Astrocyte (in vitro differentiated cells and primary cell): ENCODE data around the gene PLEKHA7.

Source experiments
- CTCF ChIP-seq: IDR thresholded peaks from 2 replicates; pipeline ENCODE4 v1.5.1; 2011; ENCODE audit warnings: low read depth, mild to moderate bottlenecking, inconsistent platforms, low read length, moderate library complexity; ENCODE audit not compliant: insufficient read depth
- EZH2 ChIP-seq: IDR thresholded peaks from 2 replicates; pipeline ENCODE4 v1.6.1; 2012; ENCODE audit warnings: mild to moderate bottlenecking, low read length, inconsistent platforms; ENCODE audit not compliant: insufficient read depth

DNA sequence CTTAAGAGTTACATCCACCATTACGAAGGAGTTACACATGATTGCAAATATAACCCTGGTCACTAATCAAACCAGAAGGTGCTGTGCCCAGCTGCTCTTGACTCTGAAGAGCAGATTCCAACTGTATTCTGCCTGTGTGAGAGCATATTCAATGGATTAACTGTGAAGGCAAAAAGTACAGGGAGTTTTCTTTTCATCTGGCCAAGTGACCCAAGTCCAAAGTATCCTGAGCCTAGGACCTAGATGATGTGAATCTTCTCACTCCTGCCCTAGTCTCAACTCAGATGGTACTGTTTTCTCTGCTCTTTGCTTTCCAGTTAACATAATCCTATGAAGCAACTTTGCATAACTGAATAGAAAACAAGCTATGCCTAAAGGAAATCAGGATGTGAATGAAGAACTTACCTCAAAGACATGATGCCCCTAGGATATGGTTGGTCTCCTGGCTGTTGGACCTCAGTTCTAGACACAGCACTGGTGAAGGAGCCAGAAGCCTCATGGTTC, 169.9 kb downstream of the PLEKHA7 start:
- TF ChIP-seq CTCF (no peak), EZH2 (no peak)
